Central memory CD4-positive, alpha-beta T cell (primary cell): ENCODE results near the gene UBE3D.
"Not testable (repeated sequence)": the region's sequence is repeated elsewhere in the genome, so short reads cannot be mapped to it uniquely, and the experiment has no call there.

ENCODE experiments used
- DNase-seq: peaks from one replicate; pipeline ENCODE4 v3.0.0; 2022

Gene UBE3D

DNA sequence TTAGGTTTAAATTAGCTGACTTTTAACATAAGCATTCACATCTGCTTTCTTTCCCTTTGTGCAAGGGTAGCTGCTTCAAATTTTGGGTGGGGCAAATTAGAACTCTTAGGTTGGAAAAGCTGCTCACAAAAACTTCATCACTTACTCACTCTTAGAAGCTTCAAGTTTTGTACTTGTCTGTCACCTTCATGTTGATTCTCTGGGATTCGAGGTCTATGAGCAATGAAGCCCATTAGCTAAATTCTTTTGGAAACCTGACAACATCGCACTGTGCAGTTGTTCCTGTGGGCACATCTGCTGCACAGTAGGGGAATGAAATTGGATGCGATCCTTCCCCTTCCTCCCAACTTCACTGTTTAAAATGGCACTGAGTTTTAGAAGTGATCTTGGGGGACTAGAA lies 156.1 kb downstream of the UBE3D start:
- no peak for DNase-seq

DNA sequence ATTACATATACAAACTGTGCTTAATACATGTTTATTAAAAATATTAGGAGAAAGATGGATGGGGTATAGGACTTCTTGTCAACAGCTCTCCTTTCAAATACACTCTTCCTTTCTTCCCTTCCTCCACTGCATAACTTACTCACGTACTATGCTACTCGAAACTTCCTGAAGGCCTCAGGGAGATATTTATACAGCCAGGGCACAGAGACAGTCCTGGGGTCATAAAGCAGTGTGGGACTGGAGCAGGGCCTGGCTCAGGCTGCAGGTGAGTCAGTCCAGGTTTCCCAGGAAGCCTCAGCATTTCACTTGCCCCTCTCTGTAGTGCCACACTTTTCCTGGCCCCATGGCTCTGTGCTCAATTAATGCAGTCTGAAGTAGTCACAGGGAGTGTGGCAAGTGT lies 157.0 kb downstream of the UBE3D start:
- no peak for DNase-seq

DNA sequence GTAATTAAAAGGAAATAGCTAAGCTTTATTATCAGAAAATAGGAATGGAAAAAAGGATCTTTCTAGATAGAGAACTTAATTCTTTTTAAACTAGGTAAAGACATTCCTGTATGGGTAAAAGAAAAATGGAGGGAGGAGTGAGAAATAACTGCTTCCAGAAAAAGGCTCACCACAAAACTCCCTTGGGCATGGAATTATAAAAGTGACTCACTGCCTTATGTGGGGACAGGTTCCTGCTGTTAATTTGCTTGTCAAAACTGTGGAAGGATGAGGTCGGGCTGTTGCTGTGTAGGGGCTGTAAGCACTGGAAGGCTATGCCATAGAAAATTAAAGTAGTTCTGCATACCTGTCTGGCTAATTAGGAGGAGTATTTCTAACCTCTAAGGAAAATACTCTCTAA lies 158.7 kb downstream of the UBE3D start:
- no peak for DNase-seq

DNA sequence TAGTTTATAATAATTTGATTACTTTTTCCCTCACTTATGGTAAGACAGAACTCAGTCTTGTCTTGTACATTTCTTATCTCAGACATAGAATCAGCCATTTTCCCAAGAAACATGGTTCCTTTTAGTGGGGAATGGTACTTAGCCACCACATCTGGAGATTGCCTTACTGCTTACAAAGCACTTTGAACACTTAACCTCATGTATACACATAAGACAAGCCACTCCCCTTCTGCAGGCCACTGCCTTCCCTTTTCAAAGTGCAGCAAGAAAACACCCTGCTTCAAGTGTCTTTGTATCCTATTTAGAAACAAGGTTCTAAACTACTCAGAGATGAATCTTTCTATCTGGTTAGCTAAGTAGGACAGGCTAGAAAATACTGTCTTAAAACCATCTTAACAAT lies 159.2 kb downstream of the UBE3D start:
- DNase-seq: no peak

DNA sequence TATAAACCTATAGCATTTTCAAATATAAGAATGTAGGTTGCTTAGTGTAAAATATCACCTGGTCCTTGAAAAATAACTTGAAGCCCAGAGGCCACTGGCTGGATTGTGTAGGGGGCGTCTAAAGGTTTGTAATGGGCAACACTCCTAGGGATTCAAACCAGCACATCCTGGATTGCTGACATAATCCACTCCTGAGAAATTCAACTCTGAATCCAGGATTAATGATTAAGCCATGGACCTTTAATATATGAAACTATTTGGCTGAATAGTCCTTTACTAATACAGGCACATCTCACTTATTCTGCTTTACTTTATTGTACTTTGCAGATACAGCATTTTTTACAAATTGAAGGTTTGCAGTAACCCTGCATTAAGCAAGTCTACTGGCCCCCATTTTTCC lies 160.8 kb downstream of the UBE3D start:
- no peak for DNase-seq

DNA sequence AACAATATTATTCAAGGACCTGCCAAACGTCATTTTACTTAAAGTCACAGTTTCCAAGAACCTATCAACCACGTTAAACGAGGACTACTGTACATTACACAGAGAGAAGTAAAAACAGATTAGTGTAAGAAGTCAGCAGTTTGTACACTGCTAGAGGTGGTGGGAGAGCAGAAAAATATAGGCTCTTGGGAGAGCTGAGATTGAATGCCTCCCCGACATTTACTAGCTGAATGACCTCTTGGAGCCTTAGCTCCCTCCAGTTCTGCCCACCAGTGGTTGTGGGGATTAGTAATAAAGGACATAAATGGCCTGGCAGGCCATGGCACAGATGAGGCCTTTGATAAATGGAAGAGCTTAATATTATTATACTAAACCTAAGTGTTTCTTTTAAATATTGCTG lies 161.4 kb downstream of the UBE3D start:
- no peak for DNase-seq

DNA sequence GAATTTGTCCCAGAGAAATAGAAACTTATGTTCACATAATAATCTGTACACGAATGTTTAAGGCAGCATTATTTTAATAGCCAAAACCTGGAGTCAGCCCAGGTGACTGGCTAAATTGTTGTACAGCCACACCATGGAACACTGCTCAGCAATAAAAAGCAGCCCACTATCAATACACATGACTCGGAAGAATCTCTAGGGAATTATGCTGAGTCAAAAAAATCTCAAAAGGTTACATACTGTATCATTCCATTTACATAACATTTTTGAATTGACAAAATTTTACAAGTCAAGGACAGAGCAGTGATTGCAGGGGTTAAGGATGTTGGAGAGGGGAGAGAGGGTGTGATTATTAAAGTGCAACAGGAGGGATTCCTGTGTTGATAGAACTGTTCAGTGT lies 163.4 kb downstream of the UBE3D start:
- no peak for DNase-seq

DNA sequence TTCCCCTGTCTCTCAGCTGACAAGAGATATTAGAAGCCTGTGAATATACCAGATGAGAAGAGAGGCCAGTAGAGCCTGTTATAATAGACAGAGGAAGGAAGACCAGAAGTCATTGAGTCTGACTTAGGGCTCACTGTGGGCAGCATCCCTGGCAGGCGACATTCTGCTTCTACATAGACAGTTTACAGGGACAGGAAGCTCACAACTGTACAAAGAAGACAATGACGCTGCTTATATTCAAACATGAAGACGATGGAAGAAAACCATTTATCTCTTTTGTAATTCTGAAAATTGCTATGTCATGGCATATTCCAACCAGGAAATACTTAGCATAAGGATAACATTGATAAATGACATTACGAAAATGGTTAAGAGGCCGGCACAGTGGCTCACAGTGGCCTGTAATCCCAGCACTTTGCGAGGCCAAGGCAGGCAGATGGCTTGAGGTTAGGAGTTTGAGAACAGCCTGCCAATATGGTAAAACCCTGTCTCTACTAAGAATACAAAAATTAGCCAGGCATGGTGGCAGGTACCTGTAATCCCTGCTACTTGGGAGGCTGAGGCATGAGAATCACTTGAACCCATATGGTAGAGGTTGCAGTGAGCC lies 170.9 kb downstream of the UBE3D start:
- no peak for DNase-seq

DNA sequence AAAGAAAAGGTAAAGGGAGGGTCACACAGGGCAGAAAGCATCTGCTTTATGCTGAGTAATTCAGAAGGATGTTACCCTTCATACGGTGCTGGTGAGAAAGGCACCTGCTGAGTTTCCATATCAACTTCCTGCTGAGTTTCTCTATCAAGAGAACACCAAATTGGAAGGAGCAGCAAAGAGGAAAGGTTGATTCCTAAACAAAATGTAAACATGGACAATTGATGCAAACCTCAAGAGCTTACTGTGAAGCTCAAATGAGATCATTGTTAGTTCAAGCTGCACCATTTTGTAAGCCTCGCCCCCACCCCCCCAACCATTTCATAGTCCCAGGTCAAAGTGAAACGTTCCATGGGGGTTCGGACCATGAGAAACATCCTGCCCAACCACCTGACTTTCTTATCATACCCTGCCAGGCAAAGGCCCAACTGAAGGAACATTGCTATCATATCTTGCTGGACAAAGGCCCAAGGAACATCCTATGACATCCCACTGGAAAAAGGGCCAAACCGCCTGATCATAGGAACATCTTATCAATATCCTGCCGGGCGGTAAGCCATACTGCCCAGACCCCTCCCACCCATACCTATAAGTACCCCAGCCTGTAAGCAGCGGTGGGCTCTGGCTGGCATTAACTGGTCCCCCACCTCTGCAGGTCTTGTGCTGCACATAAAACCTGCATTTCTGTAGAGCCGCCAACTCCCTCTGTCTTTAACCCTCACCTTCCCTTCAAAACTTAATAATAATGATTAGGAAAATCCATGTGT lies 171.6 kb downstream of the UBE3D start:
- DNase-seq: no peak

DNA sequence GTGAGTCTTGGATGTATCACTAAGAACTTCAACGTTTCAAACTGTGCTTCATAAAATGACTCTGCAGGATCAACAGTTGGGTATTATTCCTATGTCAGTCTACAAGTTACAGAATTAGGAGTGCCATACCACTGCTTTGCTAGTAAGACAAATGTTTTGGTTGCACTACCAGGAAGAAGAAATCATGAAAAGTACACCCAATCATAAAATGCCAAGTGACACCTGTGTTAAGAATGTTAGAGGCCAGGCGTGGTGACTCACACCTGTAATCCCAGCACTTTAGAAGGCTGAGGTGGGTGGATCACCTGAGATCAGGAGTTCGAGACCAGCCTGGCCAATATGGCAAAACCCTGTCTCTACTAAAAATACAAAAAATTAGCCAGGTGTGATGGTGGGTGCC lies 174.1 kb downstream of the UBE3D start:
- not testable (repeated sequence) for DNase-seq

DNA sequence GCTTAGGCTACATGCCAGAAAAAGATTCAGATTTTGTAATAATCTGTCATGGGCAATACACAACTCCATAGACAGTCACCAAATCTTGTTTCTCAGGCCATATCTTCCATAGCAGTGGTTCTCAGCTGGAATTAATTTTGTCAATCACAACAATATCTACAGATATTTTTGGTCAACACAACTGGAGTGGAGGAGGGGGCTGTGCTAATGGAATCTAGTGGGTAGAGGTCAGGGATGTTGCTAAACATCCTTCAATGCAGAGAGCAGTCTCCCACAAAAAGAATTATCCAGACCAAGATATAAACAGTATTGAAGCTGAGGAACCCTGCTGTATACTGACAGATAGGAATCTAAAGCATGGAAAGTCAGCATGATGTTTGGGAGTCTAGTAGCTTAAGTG lies 174.6 kb downstream of the UBE3D start:
- no peak for DNase-seq

DNA sequence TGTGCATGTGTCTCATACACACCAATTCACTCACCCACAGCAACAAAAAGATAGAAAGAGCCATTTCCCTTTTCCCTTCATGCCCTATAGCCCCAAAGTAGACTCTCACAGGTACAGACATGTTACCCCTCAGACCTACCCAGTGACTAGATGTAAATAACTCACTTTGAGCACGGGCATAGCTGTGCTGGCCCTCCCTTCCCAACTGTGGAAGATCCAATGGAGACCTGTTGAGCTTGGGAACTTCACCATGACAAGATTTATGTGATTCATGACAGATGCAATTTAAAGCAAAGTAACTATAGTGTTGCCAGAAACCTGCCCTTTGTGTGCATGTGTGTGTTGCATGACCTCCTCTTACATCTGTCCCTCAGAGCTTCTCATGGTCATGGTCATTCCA lies 175.4 kb downstream of the UBE3D start:
- no peak for DNase-seq

DNA sequence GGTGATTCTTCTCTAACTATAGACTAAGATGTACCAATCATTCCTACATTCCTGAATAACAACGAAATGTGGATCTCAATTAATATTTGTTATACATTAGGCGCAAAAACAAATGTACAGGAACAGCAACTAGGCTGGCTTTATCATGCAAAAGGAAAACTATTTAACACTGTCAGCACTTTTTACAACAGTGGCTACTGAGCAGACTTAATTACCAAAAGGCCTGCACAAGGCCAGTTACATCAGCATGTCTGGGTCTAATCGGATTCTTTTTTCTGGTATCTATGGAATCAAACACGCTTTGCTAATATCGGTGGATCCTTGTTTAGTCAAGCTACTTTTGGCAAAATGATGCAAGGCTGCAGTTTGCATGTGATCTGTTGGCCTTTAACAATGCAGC lies 176.5 kb downstream of the UBE3D start:
- no peak for DNase-seq

DNA sequence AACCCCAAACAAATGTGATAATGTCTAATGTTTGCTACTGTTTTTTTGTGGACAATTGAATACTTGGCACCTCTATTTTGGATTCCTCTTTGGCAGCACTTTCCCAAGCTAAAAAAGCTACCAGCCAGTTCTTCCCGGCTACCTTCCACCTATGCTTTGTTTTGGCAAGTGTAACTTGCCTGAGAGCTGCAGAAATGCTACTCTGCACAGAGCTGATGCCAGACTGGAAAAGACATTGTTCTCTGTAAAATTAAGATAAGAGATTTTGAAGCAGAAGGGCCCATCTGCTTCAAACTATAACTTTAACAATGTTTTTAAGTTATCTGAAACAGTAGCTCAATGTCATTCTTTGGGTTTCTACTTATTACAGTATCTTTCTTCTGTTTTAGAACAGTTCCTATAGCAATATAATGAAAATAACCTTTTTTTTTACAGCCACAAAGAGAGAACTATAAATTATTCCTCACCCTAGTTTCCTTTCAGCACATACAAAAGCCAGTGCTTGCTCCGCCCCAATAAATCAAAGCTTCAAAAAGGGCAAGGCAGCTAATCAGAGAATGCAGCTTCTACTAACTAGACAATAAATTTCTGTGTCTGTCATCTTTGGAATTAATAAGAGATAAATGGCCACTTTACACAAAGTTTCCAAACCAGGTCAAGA lies 183.1 kb downstream of the UBE3D start:
- DNase-seq: no peak

DNA sequence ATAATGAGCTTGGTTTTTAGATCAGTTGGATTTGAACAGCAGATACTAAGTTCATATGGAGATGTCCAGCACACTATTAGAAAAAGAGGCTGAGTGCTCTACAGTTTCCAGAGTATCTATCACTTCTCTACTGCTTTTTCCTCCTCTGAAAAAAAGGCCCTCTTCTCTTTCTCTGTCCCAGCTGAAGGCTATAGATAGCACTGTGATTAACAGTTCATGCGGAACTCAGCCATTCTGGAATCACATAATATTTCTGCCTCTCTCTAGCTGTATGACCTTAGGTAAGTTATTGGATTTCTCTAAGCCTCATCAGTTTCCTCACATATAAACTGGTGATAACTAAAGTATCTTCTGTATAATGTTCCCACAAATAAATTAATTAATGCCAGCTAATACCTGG lies 184.1 kb downstream of the UBE3D start:
- DNase-seq: no peak

DNA sequence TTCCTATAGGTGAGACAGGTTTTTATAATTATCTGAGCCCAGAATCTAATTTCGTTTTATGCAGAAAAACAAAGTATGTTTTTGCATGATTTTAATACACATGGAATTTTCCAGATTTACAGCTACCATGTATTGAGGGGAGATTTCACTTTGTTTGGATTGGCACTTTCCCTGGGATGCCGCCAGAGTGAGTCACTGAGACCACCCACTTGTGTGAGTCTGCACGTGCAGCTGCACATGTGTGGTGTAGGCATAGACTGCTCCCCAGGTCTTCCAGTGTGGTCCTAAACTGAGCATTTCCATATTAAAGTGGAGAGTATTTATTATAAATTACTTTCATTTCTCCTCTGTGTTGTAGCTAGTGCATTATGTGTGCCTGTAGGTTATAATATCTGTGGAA lies 186.8 kb downstream of the UBE3D start:
- DNase-seq: no peak

DNA sequence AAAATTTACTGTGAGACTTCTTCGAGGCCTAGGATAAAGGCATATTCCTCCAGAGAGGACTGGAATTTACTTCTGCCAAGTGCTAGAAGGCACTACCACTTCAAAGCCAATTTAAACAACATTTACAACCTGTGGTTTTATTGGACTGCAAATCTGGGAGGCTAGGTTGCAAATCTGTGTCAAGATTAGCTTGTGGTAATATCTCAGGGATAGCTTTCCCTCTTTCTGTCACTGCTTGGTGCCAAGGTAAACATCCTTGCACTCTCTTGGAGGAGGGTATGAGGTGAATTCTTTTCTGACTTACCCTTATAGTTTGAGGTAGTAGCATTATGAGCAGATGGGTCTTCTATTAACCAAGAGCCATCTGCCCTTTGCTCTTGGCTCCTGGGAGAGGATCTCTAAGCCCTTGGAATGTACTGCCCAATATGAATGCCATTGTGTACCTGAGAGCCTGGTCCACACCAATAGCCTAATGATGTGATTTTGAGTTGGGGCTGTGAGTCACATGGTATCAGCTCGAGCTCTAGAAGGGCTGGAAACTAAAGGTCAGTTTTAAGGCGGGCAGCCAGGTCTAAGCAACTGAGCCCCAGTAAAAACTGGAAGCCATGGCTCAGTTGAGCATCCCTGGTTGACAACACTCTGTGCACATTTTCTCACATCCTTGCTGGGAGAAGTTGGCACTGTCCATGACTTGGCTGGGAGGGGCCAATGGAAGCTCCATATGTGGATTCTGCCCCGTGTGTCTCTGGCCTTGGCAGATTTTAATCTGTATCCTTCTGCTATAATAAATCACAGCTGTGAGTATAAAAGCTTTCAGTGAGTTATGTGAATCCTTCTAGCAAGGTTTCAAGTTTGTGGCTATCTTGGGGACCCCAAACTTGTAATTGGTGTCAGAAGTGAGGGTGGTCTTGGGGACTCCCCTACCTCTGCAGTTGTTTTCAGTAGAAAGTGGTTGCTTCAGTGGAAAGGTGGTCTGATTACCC lies 188.1 kb downstream of the UBE3D start:
- DNase-seq: no peak

DNA sequence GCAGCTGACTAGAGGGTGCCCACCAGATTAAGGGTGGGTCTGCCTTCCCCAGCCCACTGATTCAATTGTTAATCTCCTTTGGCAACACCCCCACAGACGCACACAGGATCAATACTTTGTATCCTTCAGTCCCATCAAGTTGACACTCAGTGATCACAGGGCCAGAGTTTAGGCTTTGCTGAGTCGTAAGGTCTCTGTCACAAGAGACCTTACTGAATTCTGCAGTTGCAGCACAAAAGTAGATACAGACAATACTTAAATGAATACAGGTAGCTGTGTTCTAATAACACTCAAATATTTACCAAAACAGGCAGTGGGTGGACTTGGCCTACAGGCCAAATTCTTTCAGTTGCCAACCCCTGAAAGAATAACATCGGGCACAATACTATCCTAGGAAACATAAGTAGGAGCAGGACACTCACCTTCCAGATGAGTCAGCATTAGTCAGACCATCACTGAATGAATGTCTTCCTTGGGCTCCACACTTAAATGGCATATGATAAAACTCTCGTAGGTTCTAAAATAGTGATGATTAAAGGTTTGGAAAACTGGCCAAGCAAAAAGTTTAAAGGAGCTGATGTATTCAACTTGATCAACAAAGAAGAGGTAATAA lies 190.0 kb downstream of the UBE3D start:
- DNase-seq: no peak

DNA sequence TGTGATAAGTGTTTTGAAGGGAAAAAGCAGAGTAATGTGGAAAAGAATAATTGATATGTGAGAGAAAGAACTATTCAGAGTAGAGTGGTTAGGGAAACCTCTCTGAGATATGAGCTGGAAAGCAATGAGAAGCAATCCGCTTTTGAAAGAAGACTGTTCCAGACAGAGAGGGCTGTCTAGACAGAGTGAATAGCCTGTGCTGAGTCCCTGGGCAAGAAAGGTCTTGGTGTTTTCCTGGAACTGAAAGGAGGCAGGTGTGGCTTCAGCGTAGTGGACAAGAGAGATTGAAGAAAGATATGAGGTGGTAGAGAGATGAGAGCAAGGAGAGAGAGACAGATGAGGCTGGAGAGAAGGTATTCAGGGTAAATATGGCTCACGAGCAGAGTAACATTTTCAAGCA lies 190.8 kb downstream of the UBE3D start:
- no peak for DNase-seq

DNA sequence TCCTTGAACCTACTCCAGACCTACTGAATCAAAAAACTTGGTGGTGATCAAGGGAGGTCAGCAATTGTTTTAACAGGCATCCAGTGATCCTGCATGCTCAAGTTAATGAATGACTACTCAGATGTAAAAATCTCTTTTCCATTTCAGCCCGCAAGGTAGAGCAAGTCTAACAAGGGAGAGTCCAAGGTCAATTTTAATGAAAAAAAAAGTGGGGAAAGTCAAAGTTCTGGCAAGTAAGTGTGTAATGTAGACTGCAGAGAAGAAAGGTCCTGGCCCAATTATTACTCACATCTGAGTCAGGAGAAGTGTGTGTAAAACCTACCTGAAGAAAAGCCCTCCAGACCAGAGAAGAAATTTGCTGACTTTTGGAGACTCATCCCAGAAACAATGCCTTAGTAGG lies 193.5 kb downstream of the UBE3D start:
- DNase-seq: no peak

DNA sequence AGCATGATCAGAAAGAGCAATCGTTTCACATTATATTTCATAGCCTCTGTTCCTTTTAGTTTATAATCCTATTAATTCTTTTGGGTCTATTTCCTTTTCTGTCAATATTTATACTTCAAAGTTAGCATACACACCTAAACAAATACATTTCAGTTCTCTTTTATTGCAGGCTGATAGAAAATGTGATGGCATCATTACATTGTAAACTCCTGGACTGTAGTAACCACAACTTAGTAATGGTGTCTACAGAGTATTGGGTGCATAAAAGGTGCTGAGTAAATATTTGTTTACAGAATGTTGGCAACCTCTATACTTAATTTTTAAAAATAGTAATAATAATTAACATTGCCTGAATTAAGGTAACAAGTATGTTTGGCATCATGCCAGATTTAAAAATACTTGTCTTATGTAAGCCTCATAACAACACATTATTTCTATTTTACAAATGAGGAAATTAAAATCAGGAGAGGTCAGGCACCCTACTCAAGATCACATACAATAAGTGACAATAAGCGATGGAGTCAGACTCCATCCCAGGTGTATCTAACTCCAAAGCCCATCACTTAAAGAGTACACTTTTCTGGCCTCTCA lies 195.0 kb downstream of the UBE3D start:
- no peak for DNase-seq

DNA sequence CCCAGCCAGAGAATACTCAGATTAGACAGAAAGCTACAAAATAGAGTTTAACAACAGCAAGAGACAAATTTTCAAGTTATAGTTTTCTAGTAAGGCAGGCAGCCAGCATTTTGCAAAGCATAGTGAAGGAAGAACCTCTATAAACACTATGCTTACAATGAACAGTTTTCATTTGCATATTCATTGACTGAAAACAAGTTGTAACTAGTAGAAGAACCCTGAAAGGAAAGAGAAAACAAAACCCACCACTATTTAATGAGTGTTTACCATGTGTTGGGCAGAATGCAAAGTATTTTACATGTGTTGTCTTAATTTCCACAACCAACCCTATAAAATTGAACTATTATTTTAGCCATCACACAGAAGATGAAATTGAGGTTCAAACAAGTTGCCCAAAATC lies 196.1 kb downstream of the UBE3D start:
- DNase-seq: no peak
